Stimulated activated CD4-positive, alpha-beta T cell treated with anti-CD3 and anti-CD28 coated beads, Interleukin-12 subunit alpha, Interleukin-12 subunit beta, amount 100 ng/mL, for 24 hours (primary cell): Measurements from ENCODE around the gene RBP4.

Experiments
- DNase-seq, 2 experiments: peaks; one replicate each; pipeline ENCODE4 v3.0.0-alpha.2; 2020; ENCODE audit warnings: low read depth in 2 of 2

The RBP4 gene

GRCh38 chr10:93601146-93601773 lies at the start of gene RBP4:
Gene RBP4, minus strand, starts transcription at chr10:93601235. Its CDS starts 207 bp downstream, at chr10:93601028.
- no peak for DNase-seq

GRCh38 chr10:93639791-93640190 lies 38.8 kb upstream of the RBP4 start:
- no peak for DNase-seq

- DNase-seq = no peak
Observed at GRCh38 chr10:93630625-93631557, 29.9 kb upstream of the RBP4 start.

GRCh38 chr10:93629647-93630305 lies 28.7 kb upstream of the RBP4 start:
- no peak for DNase-seq

GRCh38 chr10:93628858-93629257 lies 27.8 kb upstream of the RBP4 start:
- no peak for DNase-seq

- DNase-seq = no peak
Observed at GRCh38 chr10:93622942-93623341, 21.9 kb upstream of the RBP4 start.

GRCh38 chr10:93620925-93621324 lies 19.9 kb upstream of the RBP4 start:
- no peak for DNase-seq

GRCh38 chr10:93615576-93616235 lies 14.7 kb upstream of the RBP4 start:
- no peak for DNase-seq

GRCh38 chr10:93614101-93614825 lies 13.2 kb upstream of the RBP4 start:
- DNase-seq = no peak

- DNase-seq = no peak
Observed at GRCh38 chr10:93613126-93613525, 12.1 kb upstream of the RBP4 start.

- DNase-seq = no peak
Observed at GRCh38 chr10:93612311-93612710, 11.3 kb upstream of the RBP4 start, which contains the start of gene PDE6C. Gene PDE6C, plus strand, starts transcription at chr10:93612537. Its CDS starts 189 bp downstream, at chr10:93612726.

- DNase-seq = no peak
Observed at GRCh38 chr10:93608421-93608820, 7.4 kb upstream of the RBP4 start.

- no peak for DNase-seq
Observed at GRCh38 chr10:93604146-93604545, 3.1 kb upstream of the RBP4 start.

GRCh38 chr10:93603023-93603422 lies 2.0 kb upstream of the RBP4 start:
- DNase-seq = no peak

- no peak for DNase-seq
Observed at GRCh38 chr10:93601774-93602162, 733 bp upstream of the RBP4 start.

- DNase-seq = no peak
Observed at GRCh38 chr10:93600446-93601145, 439 bp downstream of the RBP4 start.

- DNase-seq = no peak
Observed at GRCh38 chr10:93599778-93600177, 1.3 kb downstream of the RBP4 start.

- no peak for DNase-seq
Observed at GRCh38 chr10:93599335-93599734, 1.7 kb downstream of the RBP4 start.

GRCh38 chr10:93598157-93598556 lies 2.9 kb downstream of the RBP4 start:
- no peak for DNase-seq

- DNase-seq = no peak
Observed at GRCh38 chr10:93597075-93597599, 3.9 kb downstream of the RBP4 start.
